ENCODE measurements around the gene CGRRF1.

GRCh38 chr14:54579621-54580020 is 69.9 kb downstream of the CGRRF1 start:
- TF ChIP-seq TAF1 (IDR thresholded peaks at IDR 0.05; ENCODE audit: borderline replicate concordance, low read depth, low read length) (no peak), POLR2A (IDR thresholded peaks at IDR 0.05; ENCODE audit: low read depth, low read length) (no peak)

Measured in GM12892 (cell line).